Sigmoid colon (tissue), 7 donors: ENCODE results near the gene ADAMTSL2. TPM values are rescaled to one million over a fixed set of nuclear protein-coding genes. Genes with fewer than 3 reads are reported as not detected.
A peak's percentile ranks its signal among the peaks of the same experiment; 100 is the strongest.

Experiments
- DNase-seq: peaks from one replicate; pipeline ENCODE4 v3.0.0-alpha.2; 2019
- H3K27ac ChIP-seq, 4 donors: fragments of 200-600 bp; sonication (generic); one replicate each; pipeline ENCODE4 v1.5.1; 2016 to 2019; ENCODE audit warnings: mild to moderate bottlenecking in 1 of 4
- H3K27me3 ChIP-seq, 3 donors: fragments of 200-600 bp; sonication (generic); one replicate each; pipeline ENCODE4 v1.5.1; 2019; ENCODE audit warnings: mild to moderate bottlenecking in 1 of 3
- H3K36me3 ChIP-seq, 4 donors: fragments of 200-600 bp; sonication (generic); one replicate each; pipeline ENCODE4 v1.5.1; 2016 to 2019
- H3K4me1 ChIP-seq, 4 donors: fragments of 200-600 bp; sonication (generic); one replicate each; pipeline ENCODE4 v1.5.1; 2017 to 2019
- H3K4me3 ChIP-seq, 4 donors: fragments of 200-600 bp; sonication (generic); one replicate each; pipeline ENCODE4 v1.5.1; 2017 to 2019; ENCODE audit warnings: mild to moderate bottlenecking in 2 of 4, moderate library complexity in 1 of 4
- H3K9me3 ChIP-seq, 4 donors: fragments of 200-600 bp in 3 of 4; sonication (generic) in 3 of 4; one replicate each; pipeline versions ENCODE4 v1.5.1 to v1.6.1; 2013 to 2019
- CTCF ChIP-seq, 4 experiments: fragments of 450-650 bp in 3 of 4; fragments of 200-600 bp in 1 of 4; IDR thresholded peaks; one replicate each; pipeline ENCODE4 v1.5.1; 2016 to 2019; ENCODE audit warnings: antibody characterized with exemption in 4 of 4, mild to moderate bottlenecking in 3 of 4, moderate library complexity in 2 of 4
- EP300 ChIP-seq, 4 donors: sonication (generic); formaldehyde crosslinking; IDR thresholded peaks; one replicate each; pipeline ENCODE4 v1.6.1; 2017; ENCODE audit warnings: antibody characterized with exemption in 4 of 4
- POLR2A ChIP-seq, 2 donors: fragments of 450-650 bp; IDR thresholded peaks; one replicate each; pipeline ENCODE4 v1.6.1; 2016; ENCODE audit warnings: antibody characterized with exemption in 2 of 2, mild to moderate bottlenecking in 2 of 2, moderate library complexity in 2 of 2
- POLR2AphosphoS5 ChIP-seq, 4 donors: sonication (generic); formaldehyde crosslinking; IDR thresholded peaks; one replicate each; pipeline ENCODE4 v1.6.1; 2017; ENCODE audit warnings: antibody characterized with exemption in 4 of 4
- WGBS, 2 donors: extraction: QIAGEN DNeasy Blood & Tissue Kit; methylation state at CpG; one replicate each; pipeline ENCODE4 v1.1.7; 2013; 5-methylcytosine and 5-hydroxymethylcytosine counted together
- intact Hi-C: fragments of 100-400 bp; cut with DNase I; formaldehyde crosslinking; loops from one replicate; pipeline ENCODE4 v1.15.1; 2023
- polyA plus RNA-seq, 3 donors: library from polyadenylated mRNA; stranded (reverse); fragments of 200-250 nt; gene quantifications; one replicate each; pipeline ENCODE4 v1.2.3, GENCODE V29; 2013
- total RNA-seq, 4 donors: library from RNA; depleted of rRNA; stranded (reverse); fragments of >200 nt; gene quantifications; one replicate each; pipeline ENCODE4 v1.1.0, GENCODE V29; 2016
- donor health status: healthy with polysubstance abuse.
- donor health status: Bipolar disorder and iron deficiency.
- donor health status: healthy.

ADAMTSL2 gene
- total and polyA plus RNA-seq, 7 donors: 0.33 to 4.2 (median 0.81) TPM

GRCh38 chr9:133579601-133580418, 45.3 kb downstream of the ADAMTSL2 start:
- 65 to 75% methylated on average over 31 of the region's 31 CpGs for WGBS, 2 donors
- H3K27me3 ChIP-seq: peaks cover 0 to 30% (median 0%) of the 10 kb centered on the region in 3 donors
- peak overlapping the region in 2 of 4 donors; percentile 21 to 25 for H3K27ac ChIP-seq
- H3K9me3 ChIP-seq: no peaks in the 10 kb centered on the region
- intact Hi-C loops: no loop called here
- TF ChIP-seq POLR2A (IDR thresholded peaks at IDR 0.05) (no peak), POLR2AphosphoS5 (IDR thresholded peaks at IDR 0.05) (no peak), CTCF (IDR thresholded peaks at IDR 0.05) (no peak), EP300 (IDR thresholded peaks at IDR 0.05) (no peak)
- no peak for DNase-seq
- peaks cover 0 to 46% (median 33%) of the 10 kb centered on the region in 4 donors for H3K4me1 ChIP-seq
- H3K36me3 ChIP-seq: no peaks in the 10 kb centered on the region
- no peak overlapping the region for H3K4me3 ChIP-seq

GRCh38 chr9:133580419-133580738, 45.9 kb downstream of the ADAMTSL2 start:
- no peak for DNase-seq
- Histone ChIP-seq H3K4me1 (peaks cover 0 to 51% (median 38%) of the 10 kb centered on the region in 4 donors), H3K27ac (peak overlapping the region in 2 of 4 donors; percentile 21 to 25), H3K9me3 (no peaks in the 10 kb centered on the region), H3K27me3 (peaks cover 0 to 36% (median 2%) of the 10 kb centered on the region in 3 donors), H3K36me3 (no peaks in the 10 kb centered on the region), H3K4me3 (no peak overlapping the region)
- TF ChIP-seq POLR2A (IDR thresholded peaks at IDR 0.05) (no peak), POLR2AphosphoS5 (IDR thresholded peaks at IDR 0.05) (no peak), CTCF (IDR thresholded peaks at IDR 0.05) (no peak), EP300 (IDR thresholded peaks at IDR 0.05) (no peak)
- WGBS, 2 donors: 62 to 74% methylated on average over 6 of the region's 6 CpGs
- intact Hi-C loops: no loop called here

DNA sequence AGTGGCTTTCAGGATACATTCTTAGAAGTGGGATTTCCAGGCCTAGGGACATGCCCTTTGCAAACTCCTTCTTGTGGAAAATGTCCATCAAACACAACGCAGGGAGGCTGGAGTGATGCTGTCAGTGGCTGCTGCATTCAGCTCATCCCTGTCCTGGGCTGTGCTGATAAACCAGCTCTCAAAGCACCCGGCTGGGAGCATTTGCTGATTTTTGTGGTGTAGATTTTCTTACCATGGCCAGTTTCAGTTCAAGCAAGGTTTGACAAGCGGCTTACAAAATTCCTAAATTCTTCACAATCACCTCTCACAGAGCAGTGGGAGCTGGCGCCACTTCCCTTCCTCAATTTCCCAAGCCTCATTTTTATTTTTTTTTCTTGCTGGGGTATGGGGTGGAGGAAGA, 46.5 kb downstream of the ADAMTSL2 start:
- H3K27ac ChIP-seq: peak overlapping the region in 1 of 4 donors; percentile 21
- peaks cover 0 to 40% (median 7%) of the 10 kb centered on the region in 3 donors for H3K27me3 ChIP-seq
- H3K9me3 ChIP-seq: no peaks in the 10 kb centered on the region
- H3K36me3 ChIP-seq: no peaks in the 10 kb centered on the region
- no peak for DNase-seq
- 85 to 88% methylated on average over 4 of the region's 4 CpGs for WGBS, 2 donors
- peaks cover 0 to 58% (median 43%) of the 10 kb centered on the region in 4 donors for H3K4me1 ChIP-seq
- no peak for TF ChIP-seq POLR2A (IDR thresholded peaks at IDR 0.05)
- no peak for TF ChIP-seq EP300 (IDR thresholded peaks at IDR 0.05)
- no peak for TF ChIP-seq CTCF (IDR thresholded peaks at IDR 0.05)
- intact Hi-C loops: no loop called here
- no peak overlapping the region for H3K4me3 ChIP-seq

DNA sequence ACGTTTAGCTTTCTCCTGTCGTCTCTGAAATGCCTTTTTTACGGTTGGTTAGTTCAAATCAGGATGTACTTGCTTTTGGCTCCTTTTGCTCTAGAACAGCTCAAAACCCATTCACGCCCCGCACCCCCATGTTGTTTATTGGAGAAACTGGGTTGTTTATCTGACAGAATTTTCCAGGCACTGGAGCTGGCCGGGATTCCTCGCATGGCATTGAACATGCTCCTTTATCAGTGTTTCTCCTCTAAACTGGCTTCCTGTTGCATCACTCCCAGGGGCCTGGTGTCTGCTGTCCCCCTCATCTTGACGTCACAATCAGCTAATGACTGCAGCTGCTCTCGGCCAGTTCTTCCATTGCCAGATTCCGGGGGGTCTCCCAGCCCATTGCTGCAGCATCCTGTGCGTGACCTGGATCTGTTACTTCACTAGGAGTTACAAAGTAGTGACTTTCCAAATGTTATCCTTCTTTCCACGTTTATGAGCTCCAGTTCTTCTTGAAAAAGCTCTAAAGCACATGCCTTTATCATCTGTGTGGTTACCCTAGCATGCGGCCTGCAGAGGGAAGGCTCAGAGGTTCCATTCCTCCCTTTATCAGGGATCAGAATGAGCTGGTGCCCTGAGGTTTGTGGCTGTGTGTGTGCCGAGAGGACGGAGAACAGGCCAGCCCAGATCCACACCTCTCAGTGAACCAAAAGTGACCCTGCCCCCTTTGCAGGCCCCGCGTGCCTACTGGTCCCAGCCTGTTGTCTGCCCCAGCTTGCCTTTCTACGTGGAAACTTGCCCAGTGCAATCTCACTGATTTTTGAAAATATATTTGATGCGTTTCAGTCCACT, 47.2 kb downstream of the ADAMTSL2 start:
- WGBS, 2 donors: 79 to 84% methylated on average over 19 of the region's 19 CpGs
- DNase-seq: no peak
- no peak overlapping the region for H3K4me3 ChIP-seq
- intact Hi-C loops: no loop called here
- H3K27ac ChIP-seq: peak overlapping the region in 1 of 4 donors; percentile 21
- TF ChIP-seq EP300 (IDR thresholded peaks at IDR 0.05) (no peak), POLR2AphosphoS5 (IDR thresholded peaks at IDR 0.05) (no peak), CTCF (IDR thresholded peaks at IDR 0.05) (no peak), POLR2A (IDR thresholded peaks at IDR 0.05) (no peak)
- no peaks in the 10 kb centered on the region for H3K9me3 ChIP-seq
- H3K27me3 ChIP-seq: peaks cover 0 to 40% (median 7%) of the 10 kb centered on the region in 3 donors
- H3K36me3 ChIP-seq: no peaks in the 10 kb centered on the region
- peaks cover 0 to 55% (median 39%) of the 10 kb centered on the region in 4 donors for H3K4me1 ChIP-seq
